Measurements from ENCODE around the gene RNF10.

GRCh38 chr12:120574106-120574505 is 40.0 kb downstream of the RNF10 start:
- no peak for TF ChIP-seq CTCF (IDR thresholded peaks at IDR 0.05; ENCODE audit: low read length)
- TF ChIP-seq EZH2 (IDR thresholded peaks at IDR 0.05; ENCODE audit: borderline replicate concordance, low read length) = no peak

Measured in OCI-LY1 (cell line).